ENCODE results near the gene MAST4. TPM values are rescaled to one million over a fixed set of nuclear protein-coding genes. Genes with fewer than 3 reads are reported as not detected.
"Not testable (repeated sequence)": the region's sequence is repeated elsewhere in the genome, so short reads cannot be mapped to it uniquely, and the experiment has no call there.

MAST4 gene
- total RNA-seq, 1 donor from 2014 or later: 13.9 TPM

- no peak for FAIRE-seq
Measured at GRCh38 chr5:66739021-66739420, 142.8 kb downstream of the MAST4 start.

DNA sequence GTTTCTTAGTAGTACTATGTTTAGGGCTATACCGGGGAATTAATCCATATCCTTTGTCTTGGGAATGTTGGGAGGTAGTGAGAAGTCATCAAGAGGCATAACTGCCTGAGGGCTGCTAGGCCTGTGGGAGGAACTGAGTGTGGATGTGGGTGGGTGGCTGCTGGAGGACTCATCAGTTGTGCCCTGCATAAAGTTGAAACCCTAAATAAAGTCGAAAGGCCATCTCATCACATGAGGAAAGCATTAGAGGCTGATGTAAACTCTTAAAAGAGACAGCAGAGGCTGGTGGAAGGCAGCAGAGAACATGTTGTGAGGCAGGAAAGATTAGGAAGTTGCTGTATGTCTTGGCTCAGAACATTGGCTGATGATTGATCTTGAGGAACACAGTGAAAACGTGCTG, 143.8 kb downstream of the MAST4 start:
- DNase-seq (ENCODE audit: low spot score in 2 of 2) (no peak), FAIRE-seq (no peak)

More at GRCh38 chr5:66739021-66739420, 142.8 kb downstream of the MAST4 start:
- DNase-seq (ENCODE audit: low spot score in 2 of 2): no peak

DNA sequence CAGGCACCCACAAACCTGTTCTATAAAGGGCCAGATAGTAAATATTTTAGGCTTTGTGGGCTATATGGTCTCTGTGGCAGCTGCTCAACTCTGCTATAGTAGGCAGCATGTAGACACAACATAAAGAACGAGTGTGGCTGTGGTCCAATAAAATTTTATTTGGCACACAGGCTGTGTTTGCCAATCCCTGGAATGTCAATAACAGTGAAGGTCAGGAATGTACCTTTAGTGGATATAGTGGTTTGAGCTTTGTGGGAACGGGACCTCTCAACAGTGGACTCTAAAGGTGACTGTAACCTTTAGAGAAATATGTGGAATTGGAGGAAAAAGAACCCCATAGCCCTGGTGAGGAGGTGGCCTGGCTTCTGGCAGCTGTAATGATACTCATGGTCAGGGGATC, 145.2 kb downstream of the MAST4 start:
- no peak for FAIRE-seq

GRCh38 chr5:66742083-66742895, 146.1 kb downstream of the MAST4 start:
- DNase-seq (ENCODE audit: low spot score in 2 of 2) (no peak), FAIRE-seq (no peak)

More for the DNA sequence above, 145.2 kb downstream of the MAST4 start:
- DNase-seq (ENCODE audit: low spot score in 2 of 2): no peak

GRCh38 chr5:66742896-66743247, 146.7 kb downstream of the MAST4 start:
- DNase-seq (ENCODE audit: low spot score in 2 of 2) (no peak), FAIRE-seq (no peak)

- FAIRE-seq: no peak
Measured at GRCh38 chr5:66743344-66743743, 147.2 kb downstream of the MAST4 start.

DNA sequence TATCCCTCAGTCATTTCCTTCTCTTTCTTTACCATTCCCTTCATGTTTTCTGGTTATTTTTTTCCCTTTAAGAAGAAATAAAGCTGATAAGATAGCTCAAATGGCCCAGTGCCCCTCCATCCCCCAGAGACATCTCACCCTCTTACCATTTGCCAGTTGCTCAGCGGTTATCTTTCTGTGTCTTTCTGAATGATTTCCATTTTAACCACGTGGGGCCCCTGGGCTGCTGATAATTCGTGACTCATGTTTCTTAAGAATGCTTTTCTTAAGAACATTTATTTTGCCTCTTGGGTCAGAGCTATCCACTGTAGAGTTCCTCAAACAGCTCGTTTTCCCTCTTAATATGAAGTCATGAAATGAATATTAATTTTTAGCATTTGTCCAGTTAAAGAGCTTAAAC, 147.8 kb downstream of the MAST4 start:
- no peak for FAIRE-seq
- DNase-seq (ENCODE audit: low spot score in 2 of 2): no peak

More at GRCh38 chr5:66743344-66743743, 147.2 kb downstream of the MAST4 start:
- no peak for DNase-seq (ENCODE audit: low spot score in 2 of 2)

GRCh38 chr5:66745297-66745696, 149.1 kb downstream of the MAST4 start:
- FAIRE-seq (no peak), DNase-seq (ENCODE audit: low spot score in 2 of 2) (no peak)

DNA sequence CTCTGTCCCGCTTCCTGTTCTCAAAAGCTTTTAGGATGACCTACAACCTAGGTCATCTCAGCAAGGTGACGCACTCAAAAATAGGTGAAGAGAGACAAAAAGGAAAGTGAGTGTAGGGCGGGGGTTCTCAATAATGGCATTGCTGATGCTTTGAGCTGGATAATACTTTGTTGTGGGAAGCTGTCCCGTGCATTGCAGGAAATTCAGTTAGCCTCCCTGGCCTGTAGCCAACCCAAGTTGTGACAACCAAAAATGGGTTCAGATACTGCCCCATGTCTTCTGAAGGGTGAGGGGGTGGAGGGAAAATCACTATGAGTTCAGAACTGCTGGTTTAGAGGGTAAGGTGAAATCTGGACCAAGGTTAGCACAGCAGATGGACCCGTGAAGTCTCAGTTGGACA, 151.4 kb downstream of the MAST4 start:
- FAIRE-seq (no peak), DNase-seq (ENCODE audit: low spot score in 2 of 2) (no peak)

DNA sequence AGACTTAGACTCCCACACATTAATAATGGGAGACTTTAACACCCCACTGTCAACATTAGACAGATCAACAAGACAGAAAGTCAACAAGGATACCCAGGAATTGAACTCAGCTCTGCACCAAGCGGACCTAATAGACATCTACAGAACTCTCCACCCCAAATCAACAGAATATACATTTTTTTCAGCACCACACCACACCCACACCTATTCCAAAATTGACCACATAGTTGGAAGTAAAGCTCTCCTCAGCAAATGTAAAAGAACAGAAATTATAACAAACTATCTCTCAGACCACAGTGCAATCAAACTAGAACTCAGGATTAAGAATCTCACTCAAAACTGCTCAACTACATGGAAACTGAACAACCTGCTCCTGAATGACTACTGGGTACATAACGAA, 156.5 kb downstream of the MAST4 start:
- FAIRE-seq; DNase-seq (ENCODE audit: low spot score in 2 of 2): not testable (repeated sequence)

GRCh38 chr5:66757219-66757833, 161.1 kb downstream of the MAST4 start:
- DNase-seq (ENCODE audit: low spot score in 2 of 2): peak in 1 of 2 donors; percentile 32
- FAIRE-seq: no peak

DNA sequence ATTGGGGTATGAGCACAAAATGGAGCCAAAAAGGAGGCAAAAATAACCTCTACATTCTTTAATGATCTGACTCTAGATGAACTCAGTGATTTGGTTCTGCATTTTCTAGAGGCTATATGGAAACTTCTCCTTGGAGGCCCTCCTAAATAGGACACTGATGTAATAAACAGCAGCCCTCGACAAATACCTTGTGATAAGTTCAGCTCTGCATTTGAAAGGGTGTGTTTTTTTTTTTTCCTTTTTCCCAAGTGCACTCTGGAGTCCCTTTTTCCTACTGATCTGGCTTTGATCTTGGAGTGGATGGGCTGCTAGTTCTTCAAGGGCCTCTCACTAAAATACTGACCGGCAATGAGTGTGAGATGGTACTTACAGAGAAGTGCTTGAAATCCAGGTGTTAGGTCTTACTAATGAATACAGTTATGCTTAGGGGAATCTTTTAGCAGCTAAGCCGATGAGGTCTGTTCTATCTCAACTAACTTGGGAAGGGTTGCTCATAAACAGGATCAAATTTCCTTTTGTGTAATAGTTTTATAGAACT, 161.7 kb downstream of the MAST4 start:
- FAIRE-seq: no peak
- DNase-seq (ENCODE audit: low spot score in 2 of 2): no peak

- DNase-seq (ENCODE audit: low spot score in 2 of 2) (no peak), FAIRE-seq (no peak)
Measured at GRCh38 chr5:66769030-66769733, 173.0 kb downstream of the MAST4 start.

- DNase-seq (ENCODE audit: low spot score in 2 of 2): no peak
- no peak for FAIRE-seq
Measured at GRCh38 chr5:66769839-66770617, 173.8 kb downstream of the MAST4 start.

DNA sequence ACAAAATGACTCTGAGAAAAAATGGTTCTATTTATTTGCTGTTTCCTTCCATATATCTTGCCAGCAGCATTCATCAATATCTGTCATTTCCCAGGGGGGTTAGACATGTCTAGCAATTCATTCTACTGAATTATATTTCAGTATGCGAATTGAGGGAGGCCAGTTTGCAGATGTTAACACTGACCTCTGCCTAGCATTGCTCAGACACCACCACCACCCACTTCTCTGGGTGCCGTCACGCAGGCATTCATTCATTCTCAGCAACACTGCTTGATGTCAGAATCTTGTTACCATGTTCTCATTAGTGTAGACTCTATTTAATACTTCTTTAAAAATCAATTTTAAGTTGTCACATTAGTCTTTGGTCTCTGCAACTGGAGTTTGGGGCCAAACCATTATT, 181.7 kb downstream of the MAST4 start:
- DNase-seq (ENCODE audit: low spot score in 2 of 2) (no peak), FAIRE-seq (no peak)

GRCh38 chr5:66779528-66779927, 183.3 kb downstream of the MAST4 start:
- no peak for FAIRE-seq
- no peak for DNase-seq (ENCODE audit: low spot score in 2 of 2)

DNA sequence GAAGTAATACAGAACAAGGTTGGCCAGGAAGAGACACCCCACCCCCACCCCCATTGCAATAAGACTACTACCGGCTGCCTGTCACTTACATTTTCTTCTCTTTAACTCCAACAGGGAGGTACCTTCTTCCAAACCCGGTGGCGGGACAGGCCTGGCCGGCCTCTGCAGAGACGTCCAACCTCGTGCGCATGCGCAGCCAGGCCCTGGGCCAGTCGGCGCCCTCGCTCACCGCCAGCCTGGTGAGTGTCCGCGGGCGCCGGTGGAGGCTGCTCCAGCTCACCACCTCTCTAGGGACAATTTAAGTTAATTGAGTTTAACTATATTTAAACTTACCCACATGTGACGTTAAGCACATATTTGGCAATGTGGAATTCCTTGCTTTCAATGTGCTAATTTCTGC, 192.4 kb downstream of the MAST4 start:
- no peak for FAIRE-seq
- no peak for DNase-seq (ENCODE audit: low spot score in 2 of 2)

- FAIRE-seq: no peak
- DNase-seq (ENCODE audit: low spot score in 2 of 2): no peak
Measured at GRCh38 chr5:66789434-66789833, 193.2 kb downstream of the MAST4 start.

- DNase-seq (ENCODE audit: low spot score in 2 of 2) (no peak), FAIRE-seq (no peak)
Measured at GRCh38 chr5:66793049-66793448, 196.9 kb downstream of the MAST4 start.

- DNase-seq (ENCODE audit: low spot score in 2 of 2): no peak
- no peak for FAIRE-seq
Measured at GRCh38 chr5:66795682-66796081, 199.5 kb downstream of the MAST4 start.

Measured in frontal cortex (tissue), 4 donors.